IMR-90 (cell line): ENCODE results near the gene RASSF3. TPM values are rescaled to one million over a fixed set of nuclear protein-coding genes. Genes with fewer than 3 reads are reported as not detected.

ENCODE experiments used
- ATAC-seq: fragments of 200-7000 bp; cut with Tn5 transposase; 2 replicates; pipeline ENCODE4 v1.9.1; 2020; ENCODE audit warnings: low read depth, mild to moderate bottlenecking, moderate library complexity
- BruUV-seq: library from RNA; stranded (reverse); fragments of 400-500 nt; replicated peaks from 2 replicates; lab custom pipeline; 2021; lab: Mats Ljungman, UMichigan
- CTCF ChIA-PET: fragments of 300-600 bp; formaldehyde crosslinking; extraction: SDS; loops from one replicate; lab custom pipeline; 2021; ENCODE audit warnings: antibody characterized with exemption; lab: Yijun Ruan, JAX
- POLR2A ChIA-PET: fragments of 300-600 bp; sonication (Branson Sonifier 250); formaldehyde crosslinking; loops from one replicate; lab custom pipeline; 2022; ENCODE audit warnings: antibody characterized with exemption; ENCODE audit not compliant: unreplicated experiment; lab: Charles Lee
- DNase-seq: peaks from one replicate; pipeline ENCODE4 v3.0.0; 2013
- H2AFZ ChIP-seq: replicated peaks from 2 replicates; pipeline ENCODE3; 2013; ENCODE audit warnings: low read length, mild to moderate bottlenecking; ENCODE audit not compliant: poor library complexity
- H2AK5ac ChIP-seq: 2 replicates; pipeline ENCODE4 v1.6.1; 2013; ENCODE audit warnings: low read depth, low read length, inconsistent platforms
- H2AK9ac ChIP-seq: replicated peaks from 2 replicates; pipeline ENCODE3; 2013; ENCODE audit warnings: mild to moderate bottlenecking, low read depth, low read length, moderate library complexity; ENCODE audit not compliant: poor library complexity
- H2BK120ac ChIP-seq: 2 replicates; pipeline ENCODE4 v1.6.1; 2013; ENCODE audit warnings: low read depth, low read length, inconsistent platforms
- H2BK15ac ChIP-seq: 3 replicates; pipeline ENCODE4 v1.6.1; 2013; ENCODE audit warnings: low read depth, low read length, inconsistent platforms
- H2BK20ac ChIP-seq: 2 replicates; pipeline ENCODE4 v1.6.1; 2013; ENCODE audit warnings: low read depth, mild to moderate bottlenecking, inconsistent platforms, low read length, moderate library complexity
- H2BK5ac ChIP-seq: 2 replicates; pipeline ENCODE4 v1.6.1; 2013; ENCODE audit warnings: mild to moderate bottlenecking, low read depth, low read length, inconsistent platforms; ENCODE audit not compliant: poor library complexity, severe bottlenecking
- H3K14ac ChIP-seq: replicated peaks from 2 replicates; pipeline ENCODE4 v1.6.1; 2013; ENCODE audit warnings: low read depth, low read length, inconsistent platforms
- H3K18ac ChIP-seq: 2 replicates; pipeline ENCODE4 v1.6.1; 2013; ENCODE audit warnings: low read depth, low read length, control low read depth
- H3K23ac ChIP-seq: 2 replicates; pipeline ENCODE4 v1.6.1; 2013; ENCODE audit warnings: low read depth, low read length, inconsistent platforms
- H3K27ac ChIP-seq: 2 replicates; pipeline ENCODE4 v1.5.1; 2013; ENCODE audit warnings: mild to moderate bottlenecking, control low read depth, low read length; ENCODE audit not compliant: insufficient read depth
- H3K27me3 ChIP-seq: 2 replicates; pipeline ENCODE4 v1.6.1; 2013; ENCODE audit warnings: low read length; ENCODE audit not compliant: control insufficient read depth, insufficient read depth
- H3K36me3 ChIP-seq: 2 replicates; pipeline ENCODE4 v1.6.1; 2013; ENCODE audit warnings: low read length, mixed read lengths; ENCODE audit not compliant: control insufficient read depth, insufficient read depth
- H3K4ac ChIP-seq: 2 replicates; pipeline ENCODE4 v1.6.1; 2013; ENCODE audit warnings: low read depth, low read length, inconsistent platforms
- H3K4me1 ChIP-seq: 2 replicates; pipeline ENCODE4 v1.6.1; 2013; ENCODE audit warnings: low read length, mixed read lengths; ENCODE audit not compliant: control insufficient read depth, insufficient read depth
- H3K4me2 ChIP-seq: 2 replicates; pipeline ENCODE4 v1.6.1; 2013; ENCODE audit warnings: low read depth, mild to moderate bottlenecking, control low read depth, low read length, moderate library complexity
- H3K4me3 ChIP-seq: 2 replicates; pipeline ENCODE4 v1.5.1; 2013; ENCODE audit warnings: low read depth, mild to moderate bottlenecking, control low read depth, low read length, moderate library complexity; ENCODE audit not compliant: insufficient read depth
- H3K56ac ChIP-seq: 2 replicates; pipeline ENCODE4 v1.6.1; 2013; ENCODE audit warnings: low read length, inconsistent platforms; ENCODE audit not compliant: insufficient read depth; ENCODE audit errors: extremely low read depth
- H3K79me1 ChIP-seq, 2 experiments: 2 replicates each; pipeline ENCODE4 v1.6.1; 2013; ENCODE audit warnings: low read length in 2 of 2, inconsistent platforms in 1 of 2, low read depth in 1 of 2
- H3K9ac ChIP-seq: 2 replicates; pipeline ENCODE4 v1.6.1; 2013; ENCODE audit warnings: low read depth, low read length, control low read depth
- H3K9me1 ChIP-seq: 2 replicates; pipeline ENCODE4 v1.6.1; 2013; ENCODE audit warnings: low read length, inconsistent platforms; ENCODE audit not compliant: insufficient read depth
- H3K9me3 ChIP-seq: 2 replicates; pipeline ENCODE4 v1.6.1; 2013; ENCODE audit warnings: low read length; ENCODE audit not compliant: control insufficient read depth, insufficient read depth
- H4K20me1 ChIP-seq: 2 replicates; pipeline ENCODE4 v1.6.1; 2013; ENCODE audit warnings: low read length, inconsistent platforms; ENCODE audit not compliant: insufficient read depth
- H4K5ac ChIP-seq: 2 replicates; pipeline ENCODE4 v1.6.1; 2013; ENCODE audit warnings: mild to moderate bottlenecking, low read depth, low read length, control low read depth
- H4K8ac ChIP-seq, 2 experiments: 2 replicates each; pipeline ENCODE4 v1.6.1; 2013; ENCODE audit warnings: low read depth in 2 of 2, low read length in 2 of 2, control low read depth in 1 of 2, inconsistent platforms in 1 of 2
- H4K91ac ChIP-seq: 2 replicates; pipeline ENCODE4 v1.6.1; 2013; ENCODE audit warnings: low read depth, low read length, inconsistent platforms; ENCODE audit not compliant: insufficient read depth
- BHLHE40 ChIP-seq: fragments of 150-350 bp; IDR thresholded peaks from 2 replicates; pipeline ENCODE4 v1.6.1; 2016; ENCODE audit warnings: mild to moderate bottlenecking, low read depth, low read length
- CEBPB ChIP-seq: IDR thresholded peaks from 2 replicates; pipeline ENCODE4 v1.6.1; 2012; ENCODE audit warnings: low read depth, low read length, improper control_type of control experiment
- CHD1 ChIP-seq: IDR thresholded peaks from 2 replicates; pipeline ENCODE4 v1.6.1; 2012; ENCODE audit warnings: low read depth, low read length, improper control_type of control experiment
- CTCF ChIP-seq: conservative IDR thresholded peaks from 2 replicates; pipeline ENCODE4 v1.5.1; 2012; ENCODE audit warnings: mild to moderate bottlenecking, low read depth, low read length, improper control_type of control experiment
- ELK1 ChIP-seq: fragments of 150-350 bp; IDR thresholded peaks from 2 replicates; pipeline ENCODE4 v1.6.1; 2016; ENCODE audit warnings: low read depth, mild to moderate bottlenecking, low read length, moderate library complexity, borderline replicate concordance
- FOS ChIP-seq: fragments of 150-350 bp; IDR thresholded peaks from 2 replicates; pipeline ENCODE4 v1.6.1; 2016; ENCODE audit warnings: low read depth, low read length
- MAFK ChIP-seq: IDR thresholded peaks from 2 replicates; pipeline ENCODE4 v1.6.1; 2012; ENCODE audit warnings: low read depth, low read length, improper control_type of control experiment
- MAZ ChIP-seq: IDR thresholded peaks from 2 replicates; pipeline ENCODE4 v1.6.1; 2012; ENCODE audit warnings: low read depth, mild to moderate bottlenecking, low read length, improper control_type of control experiment, moderate library complexity, borderline replicate concordance
- MXI1 ChIP-seq: IDR thresholded peaks from 2 replicates; pipeline ENCODE4 v1.6.1; 2012; ENCODE audit warnings: low read depth, mild to moderate bottlenecking, low read length, moderate library complexity, borderline replicate concordance
- NFE2L2 ChIP-seq: fragments of 150-350 bp; IDR thresholded peaks from 2 replicates; pipeline ENCODE4 v1.6.1; 2016; ENCODE audit warnings: low read depth, mild to moderate bottlenecking, low read length
- POLR2A ChIP-seq: IDR thresholded peaks from 2 replicates; pipeline ENCODE4 v1.6.1; 2012; ENCODE audit warnings: mild to moderate bottlenecking, low read depth, low read length
- RAD21 ChIP-seq: IDR thresholded peaks from 2 replicates; pipeline ENCODE4 v1.6.1; 2012; ENCODE audit warnings: low read length, improper control_type of control experiment
- RCOR1 ChIP-seq: IDR thresholded peaks from 2 replicates; pipeline ENCODE4 v1.6.1; 2012; ENCODE audit warnings: mild to moderate bottlenecking, low read length, improper control_type of control experiment; ENCODE audit not compliant: insufficient replicate concordance
- RFX5 ChIP-seq: IDR thresholded peaks from 2 replicates; pipeline ENCODE4 v1.8.0; 2012; ENCODE audit warnings: low read depth, mild to moderate bottlenecking, low read length, moderate library complexity
- SMC3 ChIP-seq: fragments of 150-350 bp; IDR thresholded peaks from 2 replicates; pipeline ENCODE4 v1.6.1; 2016; ENCODE audit warnings: low read depth, mild to moderate bottlenecking, antibody characterized with exemption, low read length, moderate library complexity
- USF2 ChIP-seq: fragments of 150-350 bp; IDR thresholded peaks from 2 replicates; pipeline ENCODE4 v1.6.1; 2017; ENCODE audit warnings: mild to moderate bottlenecking, antibody characterized with exemption, low read length, low read depth
- WGBS, 2 experiments: methylation state at CpG; one replicate each; pipeline versions ENCODE4 v1.1.5 to v1.1.7; 2013; ENCODE audit warnings: missing lambda C conversion rate in 2 of 2; ENCODE audit not compliant: insufficient read length in 1 of 2; ENCODE audit errors: extremely low coverage in 2 of 2; 5-methylcytosine and 5-hydroxymethylcytosine counted together
- dilution Hi-C: fragments of 300-500 bp; cut with HindIII; formaldehyde crosslinking; loops from one replicate; pipeline ENCODE4 v1.14.3; 2018; ENCODE audit warnings: low sequenced_read_pairs; ENCODE audit not compliant: unreplicated experiment
- in situ Hi-C: fragments of 300-500 bp; cut with MboI; formaldehyde crosslinking; loops from 3 replicates; pipeline ENCODE4 v1.14.3; 2019; ENCODE audit warnings: low sequenced_read_pairs, inconsistent platforms, mixed read lengths
- intact Hi-C: fragments of 100-400 bp; cut with micrococcal nuclease; formaldehyde crosslinking; loops from 2 replicates; pipeline ENCODE4 v1.10.0; 2022
- polyA plus RNA-seq, 3 experiments: library from polyadenylated mRNA; depleted of rRNA; stranded (reverse); fragments of >200 nt; gene quantifications; 2 replicates each; pipeline ENCODE4 v1.2.3, GENCODE V29; 2012; ENCODE audit warnings: low replicate concordance in 1 of 3
- total RNA-seq: library from RNA; depleted of rRNA; stranded (reverse); fragments of >200 nt; gene quantifications from 2 replicates; pipeline ENCODE4 v1.2.3, GENCODE V29; 2012

RASSF3 gene
- total and polyA plus RNA-seq, 2 of the 4 experiments (the other 2 are of a cell fraction): 18.7 to 39.3 TPM

- BruUV-seq: no TSS peak
- dilution Hi-C loops: no loop called here
- WGBS, 2 experiments: 44% methylated on average over 2 of the region's 5 CpGs; no CpG with 5 or more reads in 1 of the 2 experiments
- Histone ChIP-seq H3K56ac (no peak overlapping the region), H3K9me3 (no peaks in the 10 kb centered on the region), H3K36me3 (0 out of 2 replicates have a peak, but pooled peaks cover 2% of the 10 kb centered on the region), H3K79me1 (no peaks in the 10 kb centered on the region), H2AK9ac (no peak overlapping the region), H2AK5ac (no peak overlapping the region), H4K20me1 (no peaks in the 10 kb centered on the region), H3K14ac (no peak overlapping the region), H3K4ac (no peak overlapping the region), H3K9me1 (peaks cover 6% of the 10 kb centered on the region; the same call in 1 of the 2 replicates), H2BK15ac (no peak overlapping the region), H2BK120ac (no peak overlapping the region), H2BK5ac (no peak overlapping the region), H4K8ac (no peak overlapping the region), H2AFZ (no peak overlapping the region), H3K27ac (no peak overlapping the region), H3K4me2 (no peak overlapping the region), H3K4me1 (no peaks in the 10 kb centered on the region), H3K23ac (no peak overlapping the region), H3K27me3 (no peaks in the 10 kb centered on the region), H3K4me3 (no peak overlapping the region), H4K91ac (no peak overlapping the region), H3K9ac (no peak overlapping the region), H2BK20ac (no peak overlapping the region), H4K5ac (no peak overlapping the region), H3K18ac (no peak overlapping the region)
- intact Hi-C loops: no loop called here
- ChIA-PET CTCF (interaction anchor here (1.3 to 2.1 kb wide), 2 partner anchors 9 kb away, joined by 3 to 9 read pairs; no protein-coding TSS in a partner anchor), POLR2A (no interaction called here)
- TF ChIP-seq NFE2L2 (no peak), POLR2A (no peak), BHLHE40 (no peak), CEBPB (no peak), MXI1 (no peak), CHD1 (no peak), RFX5 (no peak), SMC3 (no peak), MAFK (no peak), USF2 (no peak), RCOR1 (no peak), ELK1 (no peak), FOS (no peak), RAD21 (no peak), MAZ (no peak), CTCF (no peak)
- in situ Hi-C loops: no loop called here
- ATAC-seq: no peak
- no peak for DNase-seq
Measured at GRCh38 chr12:64706857-64707256, 96.6 kb downstream of the RASSF3 start.
